ENCODE results near the gene IL22RA2.

DNA sequence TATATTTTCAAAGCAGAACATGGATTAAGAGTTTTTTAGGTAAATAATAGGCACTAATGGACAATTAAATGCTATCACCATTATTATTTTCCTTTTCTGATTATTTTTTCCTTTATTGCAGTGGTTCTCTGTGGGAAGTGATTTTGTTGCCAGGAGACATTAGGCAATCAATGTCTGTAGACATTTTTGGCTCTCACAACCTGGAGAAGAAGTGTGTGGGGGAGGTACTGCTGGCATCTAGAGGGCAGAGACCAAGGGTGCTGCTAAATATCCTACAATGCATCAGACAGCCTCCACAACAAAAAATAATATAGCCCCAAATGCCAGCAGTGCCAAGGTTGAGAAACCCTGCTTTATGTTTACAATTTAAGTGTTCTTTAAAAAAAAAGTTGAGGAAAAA is 37.5 kb upstream of the IL22RA2 start:
- TF ChIP-seq CTCF (IDR thresholded peaks at IDR 0.05), result no peak
- no peak for TF ChIP-seq POLR2A (IDR thresholded peaks at IDR 0.05)
